Caco-2 (cell line): ENCODE results near the gene DLX1. TPM values are rescaled to one million over a fixed set of nuclear protein-coding genes. Genes with fewer than 3 reads are reported as not detected.

Source experiments
- BruUV-seq: library from RNA; stranded (reverse); fragments of 400-500 nt; replicated peaks from 2 replicates; lab custom pipeline; 2021; lab: Mats Ljungman, UMichigan
- CTCF ChIA-PET: fragments of 300-600 bp; sonication (Branson Sonifier 250); formaldehyde crosslinking; loops from one replicate; lab custom pipeline; 2022; ENCODE audit warnings: antibody characterized with exemption; lab: Charles Lee
- POLR2A ChIA-PET: fragments of 300-600 bp; sonication (Branson Sonifier 250); formaldehyde crosslinking; loops from one replicate; lab custom pipeline; 2022; ENCODE audit warnings: antibody characterized with exemption; lab: Charles Lee
- DNase-seq, 2 experiments: peaks; one replicate each; pipeline versions ENCODE4 v3.0.0 to v3.0.0-alpha.2; 2020 to 2022
- H3K27me3 ChIP-seq: replicated peaks from 2 replicates; pipeline ENCODE4 v1.6.0; 2011; ENCODE audit warnings: low read length; ENCODE audit not compliant: control insufficient read depth, insufficient read depth
- H3K36me3 ChIP-seq: 2 replicates; pipeline ENCODE4 v1.5.1; 2011; ENCODE audit warnings: low read length; ENCODE audit not compliant: control insufficient read depth, insufficient read depth
- H3K4me1 ChIP-seq: fragments of 250-450 bp; sonication (Bioruptor Pico); 2 replicates; pipeline ENCODE4 v1.5.1; 2020; ENCODE audit warnings: mild to moderate bottlenecking
- H3K4me3 ChIP-seq: 2 replicates; pipeline ENCODE4 v1.5.1; 2011; ENCODE audit warnings: low read depth, mild to moderate bottlenecking, control low read depth, low read length
- H3K9me3 ChIP-seq: fragments of 250-450 bp; sonication (Bioruptor Pico); 2 replicates; pipeline ENCODE4 v1.5.1; 2020; ENCODE audit warnings: mild to moderate bottlenecking, moderate library complexity
- H3K27ac Mint-ChIP-seq: one replicate; pipeline ENCODE4 v1.8.0; 2022; ENCODE audit warnings: mixed read lengths; ENCODE audit not compliant: unreplicated experiment
- H3K27me3 Mint-ChIP-seq: one replicate; pipeline ENCODE4 v1.8.0; 2022; ENCODE audit warnings: mixed read lengths; ENCODE audit not compliant: insufficient read depth, unreplicated experiment
- H3K36me3 Mint-ChIP-seq: one replicate; pipeline ENCODE4 v1.8.0; 2022; ENCODE audit warnings: mild to moderate bottlenecking, mixed read lengths; ENCODE audit not compliant: insufficient read depth, unreplicated experiment
- H3K4me1 Mint-ChIP-seq: one replicate; pipeline ENCODE4 v1.8.0; 2022; ENCODE audit warnings: low read depth, mixed read lengths; ENCODE audit not compliant: unreplicated experiment
- H3K4me3 Mint-ChIP-seq: one replicate; pipeline ENCODE4 v1.8.0; 2022; ENCODE audit warnings: mild to moderate bottlenecking, moderate library complexity, mixed read lengths; ENCODE audit not compliant: unreplicated experiment
- H3K9me3 Mint-ChIP-seq: one replicate; pipeline ENCODE4 v1.8.0; 2022; ENCODE audit warnings: mixed read lengths; ENCODE audit not compliant: unreplicated experiment
- CTCF ChIP-seq, 2 experiments: fragments of 200-600 bp in 1 of 2; IDR thresholded peaks; 1 replicate in 1 of 2; 2 replicates in 1 of 2; pipeline versions ENCODE4 v1.5.1 to v1.8.0; 2011 to 2022; ENCODE audit warnings: antibody characterized with exemption in 1 of 2, control low read depth in 1 of 2, inconsistent platforms in 1 of 2, low read depth in 1 of 2, low read length in 1 of 2, mild to moderate bottlenecking in 1 of 2, moderate library complexity in 1 of 2; ENCODE audit not compliant: insufficient read depth in 1 of 2, severe bottlenecking in 1 of 2, unreplicated experiment in 1 of 2
- intact Hi-C: fragments of 100-400 bp; cut with micrococcal nuclease; formaldehyde crosslinking; loops from one replicate; pipeline ENCODE4 v1.10.0; 2022; ENCODE audit not compliant: unreplicated experiment
- total RNA-seq: library from RNA; stranded (reverse); gene quantifications from 2 replicates; pipeline ENCODE4 v1.2.3, GENCODE V29; 2022

The DLX1 gene
- total RNA-seq, 1 experiment from 2014 or later: 1.2 TPM

GRCh38 chr2:172070936-172071335, 14.4 kb upstream of the DLX1 start:
- H3K27ac Mint-ChIP-seq: no peak overlapping the region
- H3K4me1 Mint-ChIP-seq: peaks cover 10% of the 10 kb centered on the region
- Histone ChIP-seq H3K4me1 (no peaks in the 10 kb centered on the region; the same call in 1 of the 2 replicates), H3K9me3 (no peaks in the 10 kb centered on the region), H3K4me3 (no peak overlapping the region), H3K27me3 (no peaks in the 10 kb centered on the region), H3K36me3 (no peaks in the 10 kb centered on the region)
- BruUV-seq: no TSS peak
- CTCF ChIA-PET: no interaction called here
- no peaks in the 10 kb centered on the region for H3K9me3 Mint-ChIP-seq
- TF ChIP-seq CTCF (IDR thresholded peaks at IDR 0.05; ENCODE audit: insufficient read depth in 1 of 2, low read depth in 1 of 2, low read length in 1 of 2, severe bottlenecking in 1 of 2, unreplicated experiment in 1 of 2): no peak
- no peak overlapping the region for H3K4me3 Mint-ChIP-seq
- no peaks in the 10 kb centered on the region for H3K27me3 Mint-ChIP-seq
- POLR2A ChIA-PET: no interaction called here
- no peaks in the 10 kb centered on the region for H3K36me3 Mint-ChIP-seq
- DNase-seq: no peak
- intact Hi-C loops: no loop called here

- Histone ChIP-seq H3K4me1 (no peaks in the 10 kb centered on the region; the same call in 1 of the 2 replicates), H3K27me3 (no peaks in the 10 kb centered on the region)
- POLR2A ChIA-PET: no interaction called here
These were observed 13.0 kb upstream of the DLX1 start for GRCh38 chr2:172072303-172072702.

GRCh38 chr2:172072706-172073105, 12.6 kb upstream of the DLX1 start:
- no peak for TF ChIP-seq CTCF (IDR thresholded peaks at IDR 0.05; ENCODE audit: insufficient read depth in 1 of 2, low read depth in 1 of 2, low read length in 1 of 2, severe bottlenecking in 1 of 2, unreplicated experiment in 1 of 2)
- DNase-seq: no peak
- POLR2A ChIA-PET: no interaction called here
- Histone ChIP-seq H3K4me1 (no peaks in the 10 kb centered on the region; the same call in 1 of the 2 replicates), H3K9me3 (no peaks in the 10 kb centered on the region), H3K27me3 (no peaks in the 10 kb centered on the region), H3K36me3 (no peaks in the 10 kb centered on the region), H3K4me3 (no peak overlapping the region)
- no peak overlapping the region for H3K27ac Mint-ChIP-seq
- H3K27me3 Mint-ChIP-seq: no peaks in the 10 kb centered on the region
- intact Hi-C loops: no loop called here
- H3K36me3 Mint-ChIP-seq: no peaks in the 10 kb centered on the region
- no peak overlapping the region for H3K4me3 Mint-ChIP-seq
- no TSS peak for BruUV-seq
- CTCF ChIA-PET: interaction anchor here (1.2 kb wide), 1 partner anchor 13 kb away, joined by 4 read pairs; the partner anchor contains the start of gene DLX1
- H3K9me3 Mint-ChIP-seq: no peaks in the 10 kb centered on the region
- H3K4me1 Mint-ChIP-seq: peaks cover 10% of the 10 kb centered on the region

More at GRCh38 chr2:172072303-172072702, 13.0 kb upstream of the DLX1 start:
- no peaks in the 10 kb centered on the region for H3K27me3 Mint-ChIP-seq
- DNase-seq: no peak
- H3K9me3 ChIP-seq: no peaks in the 10 kb centered on the region
- no peaks in the 10 kb centered on the region for H3K36me3 ChIP-seq
- intact Hi-C loops: no loop called here
- no TSS peak for BruUV-seq
- TF ChIP-seq CTCF (IDR thresholded peaks at IDR 0.05; ENCODE audit: insufficient read depth in 1 of 2, low read depth in 1 of 2, low read length in 1 of 2, severe bottlenecking in 1 of 2, unreplicated experiment in 1 of 2): no peak
- no peaks in the 10 kb centered on the region for H3K9me3 Mint-ChIP-seq
- CTCF ChIA-PET: no interaction called here
- H3K36me3 Mint-ChIP-seq: no peaks in the 10 kb centered on the region
- H3K4me1 Mint-ChIP-seq: peaks cover 10% of the 10 kb centered on the region
- no peak overlapping the region for H3K4me3 ChIP-seq
- H3K27ac Mint-ChIP-seq: no peak overlapping the region
- no peak overlapping the region for H3K4me3 Mint-ChIP-seq
